Measurements from ENCODE around the gene NOL4. TPM values are rescaled to one million over a fixed set of nuclear protein-coding genes. Genes with fewer than 3 reads are reported as not detected.
"Not testable (repeated sequence)": the region's sequence is repeated elsewhere in the genome, so short reads cannot be mapped to it uniquely, and the experiment has no call there.

Gene NOL4
- total RNA-seq, 1 experiment from 2014 or later = not detected

DNA sequence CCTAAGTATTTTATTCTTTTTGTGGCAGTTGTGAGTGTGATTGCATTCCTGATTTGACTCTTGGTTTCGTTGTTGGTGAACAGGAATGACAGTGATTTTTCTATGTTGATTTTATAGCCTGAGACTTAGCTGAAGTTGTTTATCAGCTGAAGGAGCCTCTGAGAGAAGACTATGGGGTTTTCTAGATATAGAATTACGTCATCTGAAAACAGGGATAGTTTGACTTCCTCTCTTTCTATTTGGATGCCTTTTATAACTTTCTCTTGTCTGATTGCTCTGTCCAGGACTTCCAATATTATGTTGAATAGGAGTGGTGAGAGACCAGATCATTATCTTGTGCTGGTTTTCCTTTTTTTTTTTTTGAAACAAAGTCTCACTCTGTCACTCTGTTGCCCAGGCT is 18.0 kb upstream of the NOL4 start:
- intact Hi-C loops (cut with micrococcal nuclease) = no loop called here
- no TSS peak for BruUV-seq (replicated peaks)
- Histone ChIP-seq H3K4me2 (ENCODE audit: low read length) (no peak overlapping the region), H3K9ac (ENCODE audit: low read length) (no peak overlapping the region), H4K20me1 (ENCODE audit: insufficient read depth) (no peaks in the 10 kb centered on the region), H3K4me3 (replicated peaks in 1 of 2; ENCODE audit: low read depth in 1 of 2, low read length in 2 of 2) (no peak overlapping the region), H3K9me3 (ENCODE audit: control insufficient read depth in 1 of 2, insufficient read depth in 1 of 2, low read depth in 1 of 2, low read length in 2 of 2) (peaks cover 4 to 9% of the 10 kb centered on the region in 2 experiments; a peak in 2 of 4 replicates), H3K27me3 (ENCODE audit: insufficient read depth, low read length) (no peaks in the 10 kb centered on the region), H3K27ac (ENCODE audit: low read depth, low read length) (no peak overlapping the region), H2AFZ (ENCODE audit: low read depth, low read length, poor library complexity, severe bottlenecking) (no peak overlapping the region), H3K79me2 (ENCODE audit: insufficient read depth, low read length) (no peaks in the 10 kb centered on the region), H3K36me3 (ENCODE audit: control insufficient read depth in 1 of 2, insufficient read depth in 2 of 2, low read length in 2 of 2) (no peaks in the 10 kb centered on the region), H3K4me1 (ENCODE audit: control insufficient read depth in 1 of 2, insufficient read depth in 2 of 2, low read length in 2 of 2) (no peaks in the 10 kb centered on the region), H3K9me2 (ENCODE audit: insufficient read depth) (no peaks in the 10 kb centered on the region)
- TF ChIP-seq FOSL1 (IDR thresholded peaks at IDR 0.05; ENCODE audit: low read depth) (no peak), SRF (IDR thresholded peaks at IDR 0.05; ENCODE audit: low read depth) (no peak), ZBTB33 (IDR thresholded peaks at IDR 0.05; ENCODE audit: extremely low read depth, insufficient replicate concordance, low read length) (no peak), CEBPB (IDR thresholded peaks at IDR 0.05; ENCODE audit: low read depth) (no peak), JUND (IDR thresholded peaks at IDR 0.05) (no peak), POLR2A (IDR thresholded peaks at IDR 0.05; ENCODE audit: borderline replicate concordance, extremely low read depth, insufficient read depth, insufficient read length) (no peak), EGR1 (IDR thresholded peaks at IDR 0.05; ENCODE audit: low read depth) (no peak), RAD21 (IDR thresholded peaks at IDR 0.05; ENCODE audit: low read depth) (no peak), SIN3A (IDR thresholded peaks at IDR 0.05; ENCODE audit: low read depth) (no peak), YY1 (IDR thresholded peaks at IDR 0.05; ENCODE audit: extremely low read depth, insufficient replicate concordance, low read depth, low read length) (no peak), EZH2phosphoT487 (IDR thresholded peaks at IDR 0.05; ENCODE audit: borderline replicate concordance) (no peak)
- ATAC-seq (no peak), DNase-seq (ENCODE audit: low read depth, low spot score) (no peak)
- CTCF ChIA-PET = no interaction called here
- RAD21 ChIA-PET (ENCODE audit: low non-redundant PET in 1 of 2, low total read pairs in 2 of 2, uncharacterized antibody in 2 of 2, unreplicated experiment in 2 of 2) = no interaction called here
- POLR2A ChIA-PET = no interaction called here

DNA sequence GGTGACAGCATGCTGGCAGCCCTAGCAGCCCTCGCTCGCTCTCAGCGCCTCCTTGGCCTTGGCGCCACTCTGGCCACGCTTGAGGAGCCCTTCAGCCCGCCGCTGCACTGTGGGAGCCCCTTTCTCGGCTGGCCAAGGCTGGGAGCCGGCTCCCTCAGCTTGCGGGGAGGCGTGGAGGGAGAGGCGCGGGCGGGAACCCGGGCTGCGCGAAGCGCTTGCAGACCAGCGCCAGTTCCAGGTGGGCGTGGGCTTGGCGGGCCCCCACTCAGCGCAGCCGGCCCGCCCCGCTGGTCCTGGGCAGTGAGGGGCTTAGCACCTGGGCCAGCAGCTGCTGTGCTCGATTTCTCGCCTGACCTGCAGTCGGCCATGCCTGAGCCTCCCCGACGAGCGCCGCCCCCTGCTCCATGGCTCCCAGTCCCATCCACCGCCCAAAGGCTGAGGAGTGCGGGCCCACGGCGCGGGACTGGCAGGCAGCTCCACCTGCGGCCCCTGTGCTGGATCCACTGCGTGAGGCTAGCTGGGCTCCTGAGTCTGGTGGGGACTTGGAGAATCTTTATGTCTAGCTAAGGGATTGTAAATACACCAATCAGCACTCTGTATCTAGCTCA is 9.2 kb upstream of the NOL4 start:
- CTCF ChIA-PET; H3K27ac ChIP-seq (ENCODE audit: low read depth, low read length); ATAC-seq; intact Hi-C loops (cut with micrococcal nuclease); BruUV-seq (replicated peaks); H3K79me2 ChIP-seq (ENCODE audit: insufficient read depth, low read length); H3K9ac ChIP-seq (ENCODE audit: low read length); POLR2A ChIA-PET; H3K9me2 ChIP-seq (ENCODE audit: insufficient read depth); H3K4me2 ChIP-seq (ENCODE audit: low read length); H3K36me3 ChIP-seq (ENCODE audit: control insufficient read depth in 1 of 2, insufficient read depth in 2 of 2, low read length in 2 of 2); H2AFZ ChIP-seq (ENCODE audit: low read depth, low read length, poor library complexity, severe bottlenecking); RAD21 ChIA-PET (ENCODE audit: low non-redundant PET in 1 of 2, low total read pairs in 2 of 2, uncharacterized antibody in 2 of 2, unreplicated experiment in 2 of 2); H3K27me3 ChIP-seq (ENCODE audit: insufficient read depth, low read length); H4K20me1 ChIP-seq (ENCODE audit: insufficient read depth); DNase-seq (ENCODE audit: low read depth, low spot score); H3K4me1 ChIP-seq (ENCODE audit: control insufficient read depth in 1 of 2, insufficient read depth in 2 of 2, low read length in 2 of 2); H3K4me3 ChIP-seq (replicated peaks in 1 of 2; ENCODE audit: low read depth in 1 of 2, low read length in 2 of 2): not testable (repeated sequence)
- peaks cover 0 to 13% of the 10 kb centered on the region in 2 experiments; a peak in 2 of 4 replicates for H3K9me3 ChIP-seq (ENCODE audit: control insufficient read depth in 1 of 2, insufficient read depth in 1 of 2, low read depth in 1 of 2, low read length in 2 of 2)
